OCI-LY3 (cell line): ENCODE results near the gene INAFM2.

Experiments
- EZH2phosphoT487 ChIP-seq: fragments of 200-600 bp; shearing (Covaris generic); IDR thresholded peaks from 2 replicates; pipeline ENCODE4 v1.6.1; 2018; ENCODE audit warnings: antibody characterized with exemption, mixed run types, low read depth
- TF ChIP-seq, protein P1 (sequence below): fragments of 200-600, 300-600 bp; sonication (generic); IDR thresholded peaks from 2 replicates; pipeline ENCODE4 v1.5.1; 2014; ENCODE audit warnings: antibody characterized with exemption, low read length, low read depth

- TF ChIP-seq, protein P1, sequence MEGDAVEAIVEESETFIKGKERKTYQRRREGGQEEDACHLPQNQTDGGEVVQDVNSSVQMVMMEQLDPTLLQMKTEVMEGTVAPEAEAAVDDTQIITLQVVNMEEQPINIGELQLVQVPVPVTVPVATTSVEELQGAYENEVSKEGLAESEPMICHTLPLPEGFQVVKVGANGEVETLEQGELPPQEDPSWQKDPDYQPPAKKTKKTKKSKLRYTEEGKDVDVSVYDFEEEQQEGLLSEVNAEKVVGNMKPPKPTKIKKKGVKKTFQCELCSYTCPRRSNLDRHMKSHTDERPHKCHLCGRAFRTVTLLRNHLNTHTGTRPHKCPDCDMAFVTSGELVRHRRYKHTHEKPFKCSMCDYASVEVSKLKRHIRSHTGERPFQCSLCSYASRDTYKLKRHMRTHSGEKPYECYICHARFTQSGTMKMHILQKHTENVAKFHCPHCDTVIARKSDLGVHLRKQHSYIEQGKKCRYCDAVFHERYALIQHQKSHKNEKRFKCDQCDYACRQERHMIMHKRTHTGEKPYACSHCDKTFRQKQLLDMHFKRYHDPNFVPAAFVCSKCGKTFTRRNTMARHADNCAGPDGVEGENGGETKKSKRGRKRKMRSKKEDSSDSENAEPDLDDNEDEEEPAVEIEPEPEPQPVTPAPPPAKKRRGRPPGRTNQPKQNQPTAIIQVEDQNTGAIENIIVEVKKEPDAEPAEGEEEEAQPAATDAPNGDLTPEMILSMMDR = no peak
- no peak for TF ChIP-seq EZH2phosphoT487
These were observed 6.6 kb upstream of the INAFM2 start for GRCh38 chr15:40316931-40317330.
